ENCODE measurements around the gene CIAO1.

GRCh38 chr2:96261328-96262003 is 4.6 kb upstream of the CIAO1 start:
- TF ChIP-seq EZH2 (IDR thresholded peaks at IDR 0.05; ENCODE audit: borderline replicate concordance, low read depth, low read length, poor library complexity, severe bottlenecking) (no peak), CTCF (conservative IDR thresholded peaks at IDR 0.05; ENCODE audit: low read depth, low read length) (no peak)
